Gastrocnemius medialis (tissue), 4 donors: ENCODE measurements around the gene ENAH.

ENCODE experiments used
- POLR2A ChIP-seq, 2 donors: fragments of 450-650 bp; IDR thresholded peaks; one replicate each; pipeline ENCODE4 v1.6.1; 2017; ENCODE audit warnings: antibody characterized with exemption in 2 of 2, mild to moderate bottlenecking in 2 of 2, moderate library complexity in 2 of 2
- TF ChIP-seq, protein P1 (sequence below), 5 experiments: fragments of 450-650 bp in 3 of 5; fragments of 200-600 bp in 2 of 5; sonication (generic) in 2 of 5; IDR thresholded peaks in 4 of 5; conservative IDR thresholded peaks in 1 of 5; 1 replicate in 4 of 5; 2 replicates in 1 of 5; pipeline ENCODE4 v1.5.1; 2016 to 2019; ENCODE audit warnings: antibody characterized with exemption in 5 of 5, mild to moderate bottlenecking in 3 of 5, moderate library complexity in 3 of 5

DNA sequence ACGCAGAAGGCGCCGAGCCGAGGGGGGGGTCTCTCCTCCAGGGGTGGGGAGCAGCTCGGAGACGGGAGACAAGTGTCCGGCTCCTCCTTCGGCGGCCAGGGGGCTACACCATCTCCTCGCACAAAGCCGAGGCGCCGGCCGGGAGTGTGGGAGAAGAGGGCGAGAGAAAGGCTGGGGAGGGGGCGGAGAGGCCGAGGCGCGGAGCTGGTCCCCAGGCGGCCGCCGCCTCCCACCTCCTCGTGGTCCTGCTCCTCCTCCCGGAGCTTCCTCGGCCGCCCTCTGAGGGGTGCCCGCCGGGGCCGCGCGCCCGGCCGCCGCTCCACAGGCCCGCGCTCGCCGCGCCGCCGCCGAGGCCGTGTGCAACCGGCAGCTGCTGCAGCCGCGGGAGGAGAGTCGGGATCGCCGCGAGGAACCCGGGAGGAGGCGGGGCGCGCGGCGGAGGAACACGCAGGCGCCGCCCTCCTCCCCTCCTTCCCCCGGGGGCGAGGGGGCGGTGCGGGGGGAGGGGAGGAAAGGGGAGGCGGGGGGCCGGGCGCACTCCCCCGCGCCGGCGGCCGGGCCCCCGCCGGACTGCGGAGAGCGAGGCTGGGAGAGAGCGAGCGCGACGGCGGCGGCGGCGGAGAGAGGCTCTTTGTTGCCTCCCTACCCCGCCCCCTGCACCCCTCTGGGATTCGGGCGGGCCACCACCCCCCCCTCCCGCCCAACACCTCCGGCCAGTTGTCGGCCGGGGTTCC lies at the start of gene ENAH:
- TF ChIP-seq, protein P1, sequence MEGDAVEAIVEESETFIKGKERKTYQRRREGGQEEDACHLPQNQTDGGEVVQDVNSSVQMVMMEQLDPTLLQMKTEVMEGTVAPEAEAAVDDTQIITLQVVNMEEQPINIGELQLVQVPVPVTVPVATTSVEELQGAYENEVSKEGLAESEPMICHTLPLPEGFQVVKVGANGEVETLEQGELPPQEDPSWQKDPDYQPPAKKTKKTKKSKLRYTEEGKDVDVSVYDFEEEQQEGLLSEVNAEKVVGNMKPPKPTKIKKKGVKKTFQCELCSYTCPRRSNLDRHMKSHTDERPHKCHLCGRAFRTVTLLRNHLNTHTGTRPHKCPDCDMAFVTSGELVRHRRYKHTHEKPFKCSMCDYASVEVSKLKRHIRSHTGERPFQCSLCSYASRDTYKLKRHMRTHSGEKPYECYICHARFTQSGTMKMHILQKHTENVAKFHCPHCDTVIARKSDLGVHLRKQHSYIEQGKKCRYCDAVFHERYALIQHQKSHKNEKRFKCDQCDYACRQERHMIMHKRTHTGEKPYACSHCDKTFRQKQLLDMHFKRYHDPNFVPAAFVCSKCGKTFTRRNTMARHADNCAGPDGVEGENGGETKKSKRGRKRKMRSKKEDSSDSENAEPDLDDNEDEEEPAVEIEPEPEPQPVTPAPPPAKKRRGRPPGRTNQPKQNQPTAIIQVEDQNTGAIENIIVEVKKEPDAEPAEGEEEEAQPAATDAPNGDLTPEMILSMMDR (IDR thresholded peaks at IDR 0.05 in 4 of 5, conservative IDR thresholded peaks at IDR 0.05 in 1 of 5), result peak in 1 of 5 experiments; percentile 10
- TF ChIP-seq POLR2A (IDR thresholded peaks at IDR 0.05), result peak; percentile 97 to 98
